Panc1 (cell line): Measurements from ENCODE around the gene RRAGC. TPM values are rescaled to one million over a fixed set of nuclear protein-coding genes. Genes with fewer than 3 reads are reported as not detected.

Experiments used
- ATAC-seq: fragments of 200-7000 bp; cut with Tn5 transposase; 2 replicates; pipeline ENCODE4 v1.9.1; 2020; ENCODE audit warnings: mild to moderate bottlenecking, moderate library complexity
- BruUV-seq: library from RNA; stranded (reverse); fragments of 400-500 nt; replicated peaks from 2 replicates; lab custom pipeline; 2021; lab: Mats Ljungman, UMichigan
- CTCF ChIA-PET: fragments of 300-600 bp; sonication (Branson Sonifier 250); formaldehyde crosslinking; loops from one replicate; lab custom pipeline; 2022; ENCODE audit warnings: antibody characterized with exemption; lab: Charles Lee
- POLR2A ChIA-PET: fragments of 300-600 bp; sonication (Branson Sonifier 250); formaldehyde crosslinking; loops from one replicate; lab custom pipeline; 2022; ENCODE audit warnings: antibody characterized with exemption; lab: Charles Lee
- DNase-seq: peaks from one replicate; pipeline ENCODE4 v3.0.0-alpha.2; 2010; ENCODE audit warnings: low read depth, low spot score
- H3K27ac ChIP-seq: 2 replicates; pipeline ENCODE4 v1.5.1; 2011; ENCODE audit warnings: mild to moderate bottlenecking, low read length, inconsistent platforms
- H3K27me3 ChIP-seq: fragments of 200-500 bp; sonication (Bioruptor generic); 2 replicates; pipeline ENCODE4 v1.6.0; 2014; ENCODE audit warnings: low read length, inconsistent platforms; ENCODE audit not compliant: control insufficient read depth, insufficient read depth
- H3K36me3 ChIP-seq: fragments of 200-500 bp; sonication (Bioruptor generic); 2 replicates; pipeline ENCODE4 v1.5.1; 2014; ENCODE audit warnings: inconsistent platforms, mild to moderate bottlenecking, low read length, moderate library complexity; ENCODE audit not compliant: control insufficient read depth, insufficient read depth
- H3K4me1 ChIP-seq: 2 replicates; pipeline ENCODE4 v1.5.1; 2011; ENCODE audit warnings: inconsistent platforms, mild to moderate bottlenecking, low read length, moderate library complexity; ENCODE audit not compliant: control insufficient read depth, insufficient read depth
- H3K4me3 ChIP-seq, 2 experiments: 2 replicates each; pipeline ENCODE4 v1.5.1; 2011 to 2012; ENCODE audit warnings: low read depth in 2 of 2, low read length in 2 of 2, mild to moderate bottlenecking in 2 of 2, inconsistent platforms in 1 of 2, moderate library complexity in 1 of 2
- H3K9me3 ChIP-seq: fragments of 200-500 bp; sonication (Bioruptor generic); 2 replicates; pipeline ENCODE4 v1.5.1; 2014; ENCODE audit warnings: low read depth, mild to moderate bottlenecking, inconsistent platforms, low read length, moderate library complexity; ENCODE audit not compliant: control insufficient read depth, insufficient read depth
- CTCF ChIP-seq: fragments of 450-650 bp; IDR thresholded peaks from 2 replicates; pipeline ENCODE4 v1.5.1; 2017; ENCODE audit warnings: mild to moderate bottlenecking
- POLR2AphosphoS5 ChIP-seq: IDR thresholded peaks from 2 replicates; pipeline ENCODE4 v1.6.1; 2012; ENCODE audit warnings: mild to moderate bottlenecking, low read depth, low read length, moderate library complexity
- REST ChIP-seq, 2 experiments: IDR thresholded peaks; 2 replicates each; pipeline ENCODE4 v1.6.1; 2011 to 2012; ENCODE audit warnings: low read depth in 2 of 2, control low read depth in 1 of 2, low read length in 1 of 2, mild to moderate bottlenecking in 1 of 2, moderate library complexity in 1 of 2; ENCODE audit not compliant: insufficient read depth in 1 of 2
- SIN3A ChIP-seq: IDR thresholded peaks from 2 replicates; pipeline ENCODE4 v1.6.1; 2012; ENCODE audit warnings: low read depth, mild to moderate bottlenecking, low read length, moderate library complexity, borderline replicate concordance; ENCODE audit not compliant: insufficient read depth
- TCF7L2 ChIP-seq: IDR thresholded peaks from 2 replicates; pipeline ENCODE4 v1.6.1; 2011; ENCODE audit warnings: mild to moderate bottlenecking, low read depth, low read length, inconsistent platforms
- in situ Hi-C: cut with HindIII; loops from 2 replicates; pipeline ENCODE4 v1.10.0; 2016; ENCODE audit warnings: low sequenced_read_pairs, low pct_unique_long_range_greater_than_20kb
- intact Hi-C: fragments of 100-400 bp; cut with micrococcal nuclease; formaldehyde crosslinking; loops from one replicate; pipeline ENCODE4 v1.10.0; 2022; ENCODE audit not compliant: unreplicated experiment
- total RNA-seq: library from RNA; stranded (reverse); gene quantifications from one replicate; pipeline ENCODE4 v1.2.1, GENCODE V29; 2021; ENCODE audit not compliant: unreplicated experiment

RRAGC gene
- total RNA-seq, 1 experiment from 2014 or later, result 44.3 TPM

- CTCF ChIA-PET, result no interaction called here
- no peaks in the 10 kb centered on the region; the same call in 1 of the 2 replicates for H3K4me1 ChIP-seq
- peaks cover 29% of the 10 kb centered on the region for H3K27me3 ChIP-seq
- no peaks in the 10 kb centered on the region for H3K9me3 ChIP-seq
- in situ Hi-C loops (no loop called here), intact Hi-C loops (no loop called here)
- POLR2A ChIA-PET, result no interaction called here
- ATAC-seq (no peak), DNase-seq (no peak)
- no TSS peak for BruUV-seq
- H3K36me3 ChIP-seq, result no peaks in the 10 kb centered on the region
- H3K4me3 ChIP-seq, result no peak overlapping the region
- TF ChIP-seq TCF7L2 (no peak), REST (IDR thresholded peaks at IDR 0.05; ENCODE audit: insufficient read depth in 1 of 2, low read depth in 2 of 2, low read length in 1 of 2) (no peak), POLR2AphosphoS5 (no peak), SIN3A (no peak), CTCF (no peak)
- no peak overlapping the region for H3K27ac ChIP-seq
These were observed 30.2 kb downstream of the RRAGC start for GRCh38 chr1:38829368-38829767.

GRCh38 chr1:38827318-38827717 lies 32.3 kb downstream of the RRAGC start:
- ATAC-seq (no peak), DNase-seq (no peak)
- H3K27ac ChIP-seq, result no peak overlapping the region
- no TSS peak for BruUV-seq
- ChIA-PET POLR2A (no interaction called here), CTCF (no interaction called here)
- H3K36me3 ChIP-seq, result no peaks in the 10 kb centered on the region
- H3K9me3 ChIP-seq, result no peaks in the 10 kb centered on the region
- TF ChIP-seq SIN3A (no peak), POLR2AphosphoS5 (no peak)
- peaks cover 28% of the 10 kb centered on the region for H3K27me3 ChIP-seq
- H3K4me1 ChIP-seq, result no peaks in the 10 kb centered on the region; the same call in 1 of the 2 replicates
- in situ Hi-C loops, result no loop called here
- H3K4me3 ChIP-seq, result no peak overlapping the region
- intact Hi-C loops, result no loop called here

DNA sequence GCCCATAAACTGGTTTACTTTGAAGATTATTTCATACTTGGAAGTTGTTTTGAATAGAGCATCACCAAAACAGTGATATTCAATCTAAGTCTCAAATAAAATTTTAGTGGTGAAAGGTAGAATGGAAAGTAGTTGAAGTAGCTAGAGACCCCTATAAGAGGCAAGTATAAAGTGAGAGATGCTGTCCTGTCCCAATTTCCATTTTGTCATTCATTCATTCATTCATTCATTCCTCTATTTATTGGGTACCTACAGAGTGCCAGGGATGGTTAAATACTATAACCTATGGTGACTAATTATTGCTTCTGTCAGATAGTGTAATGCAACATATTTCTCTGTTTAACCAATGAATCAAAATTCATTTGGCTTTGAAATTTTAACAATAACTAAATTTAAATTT lies 32.7 kb downstream of the RRAGC start:
- ChIA-PET CTCF (no interaction called here), POLR2A (no interaction called here)
- H3K4me3 ChIP-seq, result no peak overlapping the region
- H3K36me3 ChIP-seq, result no peaks in the 10 kb centered on the region
- H3K9me3 ChIP-seq, result no peaks in the 10 kb centered on the region
- in situ Hi-C loops, result no loop called here
- intact Hi-C loops, result no loop called here
- no peak overlapping the region for H3K27ac ChIP-seq
- no TSS peak for BruUV-seq
- ATAC-seq (no peak), DNase-seq (no peak)
- H3K27me3 ChIP-seq, result peaks cover 26% of the 10 kb centered on the region
- no peaks in the 10 kb centered on the region; the same call in 1 of the 2 replicates for H3K4me1 ChIP-seq
- TF ChIP-seq SIN3A (no peak), TCF7L2 (no peak), REST (IDR thresholded peaks at IDR 0.05; ENCODE audit: insufficient read depth in 1 of 2, low read depth in 2 of 2, low read length in 1 of 2) (no peak), POLR2AphosphoS5 (no peak), CTCF (no peak)
